Measurements from ENCODE around the gene ISYNA1.
A peak's percentile ranks its signal among the peaks of the same experiment; 100 is the strongest.

Gene ISYNA1

GRCh38 chr19:18467978-18468377 lies 30.0 kb upstream of the ISYNA1 start:
- no peak for DNase-seq (ENCODE audit: low read depth)

DNA sequence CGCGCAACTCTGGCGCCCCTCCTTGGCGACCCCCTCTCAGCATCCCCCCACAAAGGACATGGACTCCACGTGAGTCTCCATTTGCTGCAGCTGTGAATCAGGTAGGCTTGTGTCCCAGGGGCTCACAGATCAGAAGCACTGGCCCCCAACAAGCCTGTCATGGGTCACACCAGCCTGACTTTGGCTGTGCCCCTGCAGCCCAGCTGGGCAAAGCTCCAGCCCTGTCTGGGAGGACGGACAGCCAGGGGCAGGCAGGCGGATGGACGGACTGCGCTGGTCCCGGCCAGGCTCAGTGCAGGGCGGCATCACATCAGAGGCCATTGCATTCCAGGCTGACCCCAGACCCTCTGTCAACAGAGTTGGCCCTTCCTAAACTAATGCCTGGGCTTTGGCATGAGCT lies 28.4 kb upstream of the ISYNA1 start:
- no peak for DNase-seq (ENCODE audit: low read depth)

GRCh38 chr19:18465964-18466339 lies 28.0 kb upstream of the ISYNA1 start:
- no peak for DNase-seq (ENCODE audit: low read depth)

DNA sequence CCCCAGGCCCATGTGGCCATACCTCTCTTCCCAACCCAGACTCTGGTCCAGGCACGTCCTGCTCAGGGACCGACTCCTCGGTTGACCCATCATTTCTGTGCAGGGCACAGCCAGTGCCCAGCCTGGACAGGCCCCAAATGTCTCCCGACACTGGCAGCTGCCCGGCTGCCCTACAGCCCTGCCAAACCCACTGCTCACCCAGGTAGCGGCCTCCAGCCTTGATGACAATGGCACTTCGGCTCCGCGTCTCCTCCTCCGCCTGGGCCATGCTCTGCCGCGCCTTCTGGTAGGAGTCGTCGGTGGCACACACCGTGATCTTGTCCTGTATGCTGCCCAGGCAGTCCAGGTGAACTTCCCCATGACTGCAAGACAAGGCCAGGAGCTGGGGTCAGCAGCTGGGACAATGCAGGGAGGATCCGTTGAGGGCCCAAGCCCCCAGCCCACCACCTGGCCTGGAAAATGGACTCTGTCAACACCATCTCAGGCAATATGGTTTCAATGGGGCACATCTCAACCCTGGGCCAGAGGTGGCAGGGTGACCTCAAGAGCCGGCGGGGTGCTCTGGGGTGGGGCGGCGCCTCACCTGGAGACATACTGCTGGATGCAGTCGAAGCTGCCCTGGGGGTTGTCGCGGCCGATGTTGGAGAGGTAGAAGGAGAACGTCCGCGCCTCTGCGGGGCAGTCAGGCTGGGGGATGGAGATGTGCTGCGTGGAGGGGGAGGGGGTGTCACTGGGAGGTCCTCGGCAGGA lies 27.5 kb upstream of the ISYNA1 start:
- no peak for DNase-seq (ENCODE audit: low read depth)

- no peak for DNase-seq (ENCODE audit: low read depth)
Observed at GRCh38 chr19:18464646-18465045, 26.7 kb upstream of the ISYNA1 start.

DNA sequence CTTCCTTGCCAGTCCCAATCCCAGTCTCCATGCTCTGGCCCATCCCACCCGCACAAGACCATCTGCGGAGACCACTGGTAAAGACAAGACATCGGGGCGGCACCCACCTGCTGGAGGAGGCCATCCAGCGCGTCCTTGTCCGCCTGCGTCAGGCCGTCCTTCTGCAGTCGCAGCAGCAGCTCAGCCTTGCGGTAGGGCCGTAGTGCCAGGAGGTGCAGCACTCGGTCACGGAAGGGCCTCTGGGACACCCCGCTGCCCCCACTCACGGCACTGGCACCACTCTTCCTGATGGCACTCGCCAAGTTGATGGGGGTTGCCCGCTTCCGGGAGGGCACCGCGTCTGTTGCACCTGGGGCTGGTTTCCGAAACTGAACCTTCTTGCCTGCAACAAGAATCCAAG lies 23.5 kb upstream of the ISYNA1 start:
- DNase-seq (ENCODE audit: low read depth): no peak

DNA sequence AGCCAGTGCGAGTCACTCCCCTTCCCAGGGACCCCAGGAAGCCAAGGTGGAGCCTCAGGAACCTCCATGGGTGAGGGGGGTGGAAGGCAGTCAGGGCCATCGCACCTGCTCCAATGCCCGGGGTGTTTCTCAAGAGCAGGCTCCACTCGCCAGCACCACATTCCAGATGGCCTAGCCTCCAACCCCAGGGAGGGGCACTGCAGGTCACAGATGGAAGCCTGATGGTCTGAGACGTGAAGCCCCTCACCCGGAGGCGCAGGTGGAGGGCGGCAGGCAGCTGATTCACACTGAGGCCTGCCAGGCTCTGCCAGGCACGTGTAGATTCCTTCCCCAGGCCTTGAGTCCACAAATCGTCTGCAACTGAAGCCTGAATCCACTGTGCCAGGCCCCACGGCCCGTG lies 23.0 kb upstream of the ISYNA1 start:
- no peak for DNase-seq (ENCODE audit: low read depth)

DNA sequence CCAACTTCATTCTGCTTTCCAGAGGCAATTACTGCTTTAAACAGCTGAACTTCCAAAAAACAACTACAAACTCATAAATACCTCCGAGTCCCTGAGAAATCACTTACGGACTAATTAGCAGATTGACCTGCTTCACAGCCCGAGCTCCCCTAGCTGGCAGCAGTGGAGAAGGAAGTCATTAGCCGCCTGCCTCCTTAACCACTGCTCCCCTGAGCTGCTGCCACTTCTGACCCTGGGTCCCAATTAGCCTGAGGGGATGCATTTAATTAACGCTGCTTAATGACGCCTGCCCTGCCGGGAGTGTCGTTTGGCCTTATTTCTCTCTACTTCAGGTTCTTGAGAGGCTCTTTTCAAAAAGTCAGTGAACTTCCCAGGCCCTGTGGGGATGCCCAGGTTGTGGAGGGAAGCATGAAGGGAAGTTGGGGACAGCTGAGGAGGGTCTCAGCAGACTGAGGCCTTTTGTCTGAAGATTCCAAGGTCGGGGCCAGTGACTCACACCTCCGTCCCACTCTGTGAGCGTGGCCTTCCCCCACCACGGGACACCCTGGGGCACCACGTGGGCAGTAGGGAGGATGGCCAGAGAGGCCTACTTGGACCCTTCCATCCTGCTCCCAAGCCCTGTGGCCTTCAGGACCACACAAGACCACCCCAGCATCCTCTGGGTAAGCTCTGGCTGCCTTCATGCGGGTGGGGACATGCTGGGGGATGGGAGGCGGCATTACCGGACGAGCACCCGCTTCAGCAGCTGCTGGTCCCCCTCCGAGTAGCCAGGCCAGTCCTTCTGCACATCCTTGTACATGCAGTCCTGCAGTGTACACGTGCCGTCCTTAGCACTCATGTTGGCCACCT lies 19.8 kb upstream of the ISYNA1 start:
- no peak for DNase-seq (ENCODE audit: low read depth)

DNA sequence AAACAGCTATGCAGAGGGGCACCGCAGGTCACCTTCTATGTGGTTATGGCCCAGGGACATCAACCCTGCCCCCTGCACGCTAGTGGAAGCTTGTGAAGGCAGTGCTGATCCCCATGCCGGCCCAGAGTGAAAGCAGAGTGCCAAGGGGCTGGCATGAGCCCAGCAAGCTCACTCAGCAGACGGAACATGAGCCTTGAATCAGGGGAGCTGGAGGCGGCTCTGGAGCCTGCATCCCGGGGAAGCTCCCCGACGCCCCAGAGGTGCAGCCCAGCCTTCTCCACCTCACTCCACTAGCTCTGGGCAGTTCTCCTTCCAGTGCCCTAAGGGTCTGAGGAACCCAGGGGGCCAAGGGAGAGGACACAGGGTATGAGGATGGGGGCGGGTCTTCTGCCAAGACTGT lies 19.0 kb upstream of the ISYNA1 start:
- no peak for DNase-seq (ENCODE audit: low read depth)

DNA sequence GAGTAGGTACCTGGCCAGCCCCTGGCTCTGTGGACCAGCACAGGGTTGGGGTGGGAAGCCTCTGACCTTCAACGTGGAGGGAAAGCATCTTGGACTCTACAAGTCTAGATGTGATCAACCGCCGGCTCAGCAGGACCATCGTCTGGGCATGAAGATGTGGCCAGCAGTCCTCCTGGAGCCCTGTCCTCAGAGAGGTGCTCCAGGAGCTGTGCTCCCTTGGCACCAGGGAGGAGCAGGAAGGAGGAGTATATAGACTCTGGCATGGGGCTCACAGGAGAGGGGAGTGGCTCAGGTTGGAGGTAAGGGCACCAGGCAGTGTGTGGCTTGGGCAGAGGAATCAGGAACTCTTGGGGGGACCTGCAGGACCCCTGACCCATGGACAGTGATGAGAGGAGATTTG lies 18.3 kb upstream of the ISYNA1 start:
- DNase-seq (ENCODE audit: low read depth): no peak

DNA sequence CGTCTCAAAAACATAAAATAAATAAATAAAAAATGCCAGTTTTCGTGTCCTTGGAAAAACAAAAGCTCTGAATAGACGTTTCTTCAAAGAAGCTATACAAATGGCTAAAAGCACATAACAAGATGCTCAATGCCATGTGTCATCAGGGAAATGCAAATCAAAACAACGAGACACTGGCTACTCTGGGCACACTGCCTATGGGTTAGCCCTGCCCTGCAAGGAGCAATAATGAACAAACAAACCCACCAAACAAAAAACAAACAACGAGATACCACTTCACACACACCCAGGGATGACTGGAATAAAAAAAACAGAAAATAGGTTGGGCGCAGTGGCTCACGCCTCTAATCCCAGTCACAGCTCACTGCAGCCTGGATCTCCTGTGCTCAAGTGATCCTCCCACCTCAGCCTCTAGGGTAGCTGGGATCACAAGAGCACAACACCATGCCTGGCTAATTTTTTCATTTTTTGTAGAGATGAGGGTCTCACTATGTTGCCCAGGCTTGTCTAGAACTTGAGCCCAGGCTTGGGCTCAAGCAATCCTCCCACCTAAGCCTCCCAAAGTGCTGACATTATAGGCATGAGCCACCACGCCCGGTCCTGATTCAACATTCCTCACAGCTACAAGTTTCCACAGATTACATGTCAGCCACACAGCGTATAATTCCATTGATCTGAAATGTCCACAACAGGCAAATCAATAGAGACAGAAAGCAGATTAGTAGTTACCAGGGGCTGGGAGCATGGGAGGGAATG lies 15.5 kb upstream of the ISYNA1 start:
- DNase-seq (ENCODE audit: low read depth): no peak

DNA sequence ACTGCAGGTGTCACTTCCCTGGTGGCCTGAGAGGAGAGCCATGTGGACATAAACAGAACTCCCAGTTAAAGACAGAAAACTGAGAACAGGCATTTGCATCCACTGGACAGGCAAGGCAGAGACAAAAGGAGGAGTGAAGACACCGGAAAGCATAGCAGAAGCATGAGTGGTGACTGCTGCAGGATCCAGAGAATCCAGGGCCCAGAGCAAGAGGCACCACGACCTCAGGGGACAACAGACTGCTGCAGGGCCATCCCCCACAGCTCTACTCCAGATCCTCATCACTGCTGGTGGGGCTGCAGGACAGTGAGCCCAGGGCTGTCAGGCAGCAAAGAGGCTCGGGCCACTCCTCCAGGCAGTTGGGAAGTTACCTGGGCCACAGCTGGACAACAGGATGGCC lies 14.5 kb upstream of the ISYNA1 start:
- DNase-seq (ENCODE audit: low read depth): no peak

DNA sequence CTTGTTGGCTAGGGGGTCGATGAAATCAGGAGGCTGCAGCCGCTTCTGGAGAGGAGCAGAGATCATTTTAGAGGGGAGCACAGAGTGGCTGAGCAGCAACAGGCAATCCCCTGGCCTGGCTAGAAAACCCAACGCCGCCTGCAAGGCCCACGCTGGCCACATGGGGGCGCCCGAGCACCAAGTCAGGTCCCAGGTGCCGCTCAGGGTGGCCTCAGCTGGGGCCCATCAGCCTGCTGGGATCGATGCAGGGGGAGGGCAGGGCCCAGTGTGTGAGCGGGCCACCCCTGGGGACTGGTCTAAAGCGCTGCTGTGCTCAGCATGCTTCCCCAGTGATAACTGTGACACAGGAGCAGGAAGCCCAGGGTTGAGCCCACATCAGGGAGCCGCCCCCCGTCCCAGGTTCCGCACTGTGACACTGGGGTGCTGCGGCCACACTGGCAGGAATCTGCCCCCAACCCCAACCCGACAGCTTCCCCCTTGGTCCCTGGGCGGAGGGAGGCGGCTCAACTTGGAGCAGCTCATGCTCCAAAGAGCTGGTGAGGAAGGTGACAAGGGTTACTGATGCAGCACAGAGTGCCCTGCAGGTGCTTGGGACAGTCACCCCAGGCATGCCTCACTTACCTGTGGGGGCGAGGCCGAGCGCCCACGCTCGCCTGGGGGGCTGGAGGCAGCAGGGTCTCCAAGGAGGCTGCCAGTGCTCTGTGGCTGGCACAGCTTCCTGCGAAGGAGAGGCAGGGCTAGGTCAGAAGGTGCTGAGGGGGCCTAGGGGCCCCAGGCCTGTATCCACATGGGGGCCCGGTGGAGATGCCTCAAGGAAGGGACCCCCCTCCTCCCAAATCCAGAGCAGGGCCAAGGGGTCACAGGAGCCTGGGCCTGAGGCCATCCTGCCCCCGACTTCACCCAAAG lies 13.3 kb upstream of the ISYNA1 start:
- DNase-seq (ENCODE audit: low read depth): peak; percentile 90

GRCh38 chr19:18450021-18450930 lies 12.3 kb upstream of the ISYNA1 start:
- no peak for DNase-seq (ENCODE audit: low read depth)

DNA sequence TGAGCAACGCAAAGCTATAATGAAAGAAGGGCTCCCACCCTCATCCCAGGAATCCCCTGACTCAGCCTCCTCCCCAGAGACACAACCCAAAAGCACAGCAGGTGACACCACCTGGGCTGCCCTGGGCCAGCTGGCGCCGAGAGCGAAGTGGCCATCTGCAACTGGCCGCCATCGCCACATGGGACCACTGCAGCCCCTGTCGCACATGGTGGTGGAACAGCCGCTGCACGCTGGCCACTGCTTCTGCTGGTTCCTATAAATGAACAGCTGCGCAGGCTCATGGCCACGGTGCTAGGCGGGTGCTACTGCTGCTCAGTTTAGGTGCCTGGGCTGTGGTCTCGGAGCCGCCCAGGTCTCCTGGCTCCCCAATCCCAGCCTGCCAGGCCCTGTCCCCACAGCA lies 11.6 kb upstream of the ISYNA1 start:
- no peak for DNase-seq (ENCODE audit: low read depth)

- no peak for DNase-seq (ENCODE audit: low read depth)
Observed at GRCh38 chr19:18446811-18447359, 9.0 kb upstream of the ISYNA1 start.

DNA sequence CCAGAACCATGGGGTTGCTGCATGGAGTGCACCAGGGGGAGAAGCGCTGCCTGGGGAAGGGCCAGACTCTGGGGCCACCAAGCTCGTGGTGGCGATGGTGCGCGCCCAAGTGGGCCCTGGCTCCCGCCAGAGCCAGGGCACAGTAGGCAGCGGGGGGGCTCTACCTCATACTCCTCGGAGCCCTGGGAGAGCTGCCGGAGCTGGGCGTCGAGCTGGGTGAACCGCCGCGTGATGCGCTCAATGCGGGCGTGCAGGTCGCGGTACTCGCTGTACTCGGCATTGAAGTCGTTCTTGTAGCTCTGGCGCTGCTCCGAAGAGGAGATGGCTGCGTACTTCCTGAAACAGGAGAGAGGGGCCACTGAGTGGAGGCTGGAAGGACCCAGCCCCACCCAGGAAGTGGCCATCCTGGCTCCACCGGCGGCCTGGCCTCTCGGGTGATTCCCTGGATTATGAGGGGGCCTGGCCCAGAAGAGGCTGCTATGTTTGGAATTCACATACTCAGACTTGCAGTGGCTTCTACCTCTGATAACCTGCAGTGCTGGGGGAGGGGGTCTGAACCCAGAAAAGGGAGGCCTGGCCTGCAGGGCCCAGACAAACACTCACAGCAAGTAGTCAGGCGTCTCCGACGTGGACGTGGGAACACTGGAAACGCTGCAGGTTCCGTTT lies 8.3 kb upstream of the ISYNA1 start:
- no peak for DNase-seq (ENCODE audit: low read depth)

- no peak for DNase-seq (ENCODE audit: low read depth)
Observed at GRCh38 chr19:18445262-18445948, 7.5 kb upstream of the ISYNA1 start.

DNA sequence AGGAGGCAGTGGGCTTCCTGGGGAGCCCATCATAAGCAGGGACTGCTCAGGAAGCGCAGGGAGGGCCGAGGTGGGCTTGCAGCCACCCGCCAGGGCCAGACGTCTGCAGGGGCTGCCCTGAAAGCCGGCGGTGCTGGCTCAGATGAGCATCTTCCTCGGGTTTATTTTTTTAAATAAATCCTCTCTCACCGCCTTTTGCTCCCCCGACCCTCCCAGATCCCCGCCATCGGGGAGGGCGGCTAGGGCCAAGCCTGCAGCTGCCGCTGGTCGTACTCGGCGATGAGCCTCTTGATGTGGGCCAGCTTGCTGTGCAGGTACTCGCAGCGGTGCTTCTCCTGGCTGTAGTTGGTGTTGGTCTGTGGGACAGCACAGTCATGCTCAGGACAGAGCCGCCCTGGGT lies 6.6 kb upstream of the ISYNA1 start:
- DNase-seq (ENCODE audit: low read depth): no peak

Data from stimulated activated CD8-positive, alpha-beta memory T cell treated with anti-CD3 and anti-CD28 coated beads, Interleukin-7, amount 100 ng/mL, for 24 hours (primary cell).